HCT116 (cell line): Measurements from ENCODE around the gene VSIG4. TPM values are rescaled to one million over a fixed set of nuclear protein-coding genes. Genes with fewer than 3 reads are reported as not detected.

ENCODE experiments used
- ATAC-seq: fragments of 200-7000 bp; cut with Tn5 transposase; 2 replicates; pipeline ENCODE4 v1.9.1; 2020; ENCODE audit warnings: mild to moderate bottlenecking, moderate library complexity
- BruUV-seq: library from RNA; stranded (reverse); fragments of 400-500 nt; replicated peaks from 2 replicates; lab custom pipeline; 2021; lab: Mats Ljungman, UMichigan
- CTCF ChIA-PET: fragments of 300-600 bp; sonication (Branson Sonifier 250); formaldehyde crosslinking; loops from one replicate; lab custom pipeline; 2021; ENCODE audit warnings: antibody characterized with exemption; lab: Charles Lee
- POLR2A ChIA-PET: fragments of 300-600, 350-600 bp; sonication (Branson Sonifier 250); formaldehyde crosslinking; loops from one replicate; lab custom pipeline; 2021; ENCODE audit warnings: antibody characterized with exemption; lab: Charles Lee
- RAD21 ChIA-PET, 2 experiments: fragments of 300-600 bp; sonication (Branson Sonifier 250); formaldehyde crosslinking; loops; one replicate each; lab custom pipeline; 2023; ENCODE audit warnings: low total read pairs in 2 of 2; ENCODE audit not compliant: uncharacterized antibody in 2 of 2, unreplicated experiment in 2 of 2, low non-redundant PET in 1 of 2; lab: Charles Lee
- DNase-seq: peaks from one replicate; pipeline ENCODE4 v3.0.0-alpha.2; 2010; ENCODE audit warnings: low read depth, low spot score
- H2AFZ ChIP-seq: fragments of 200-600 bp; shearing (Covaris generic), sonication (generic); 2 replicates; pipeline ENCODE4 v1.6.1; 2017; ENCODE audit warnings: low read depth, mixed run types, mixed read lengths, antibody characterized with exemption, low read length; ENCODE audit not compliant: poor library complexity, severe bottlenecking
- H3K27ac ChIP-seq: 2 replicates; pipeline ENCODE4 v1.5.1; 2012; ENCODE audit warnings: low read depth, low read length
- H3K27me3 ChIP-seq: fragments of 200-600 bp; sonication (generic); 2 replicates; pipeline ENCODE4 v1.6.1; 2016; ENCODE audit warnings: mixed run types, low read length, mixed read lengths; ENCODE audit not compliant: insufficient read depth
- H3K36me3 ChIP-seq, 2 experiments: fragments of 200-500 bp in 1 of 2; fragments of 200-600 bp in 1 of 2; sonication (Bioruptor generic) in 1 of 2; sonication (generic) in 1 of 2; 2 replicates each; pipeline versions ENCODE4 v1.5.1 to v1.6.1; 2014 to 2016; ENCODE audit warnings: low read length in 2 of 2, inconsistent platforms in 1 of 2, mixed read lengths in 1 of 2, mixed run types in 1 of 2; ENCODE audit not compliant: insufficient read depth in 2 of 2, control insufficient read depth in 1 of 2
- H3K4me1 ChIP-seq, 2 experiments: fragments of 200-600 bp in 1 of 2; sonication (generic) in 1 of 2; 2 replicates each; pipeline versions ENCODE4 v1.5.1 to v1.6.1; 2012 to 2017; ENCODE audit warnings: low read length in 2 of 2, inconsistent platforms in 1 of 2, mild to moderate bottlenecking in 1 of 2, mixed read lengths in 1 of 2, mixed run types in 1 of 2, moderate library complexity in 1 of 2; ENCODE audit not compliant: insufficient read depth in 2 of 2, control insufficient read depth in 1 of 2
- H3K4me2 ChIP-seq: fragments of 200-600 bp; sonication (generic); 2 replicates; pipeline ENCODE4 v1.6.1; 2017; ENCODE audit warnings: mixed run types, low read length, mixed read lengths
- H3K4me3 ChIP-seq, 2 experiments: fragments of 200-600 bp in 1 of 2; sonication (generic) in 1 of 2; replicated peaks in 1 of 2; 2 replicates each; pipeline ENCODE4 v1.5.1; 2011 to 2016; ENCODE audit warnings: low read length in 2 of 2, control low read depth in 1 of 2, low read depth in 1 of 2, mild to moderate bottlenecking in 1 of 2, mixed read lengths in 1 of 2, mixed run types in 1 of 2
- H3K79me2 ChIP-seq: fragments of 200-600 bp; sonication (generic); 2 replicates; pipeline ENCODE4 v1.6.1; 2017; ENCODE audit warnings: mild to moderate bottlenecking, mixed run types, low read length, moderate library complexity, mixed read lengths; ENCODE audit not compliant: insufficient read depth
- H3K9ac ChIP-seq: fragments of 200-600 bp; sonication (generic); 2 replicates; pipeline ENCODE4 v1.6.1; 2016; ENCODE audit warnings: low read length, mixed read lengths
- H3K9me2 ChIP-seq: fragments of 200-600 bp; sonication (generic), shearing (Covaris generic); 2 replicates; pipeline ENCODE4 v1.6.1; 2017; ENCODE audit warnings: mixed run types, mild to moderate bottlenecking, moderate library complexity; ENCODE audit not compliant: insufficient read depth
- H3K9me3 ChIP-seq, 2 experiments: fragments of 200-500 bp in 1 of 2; fragments of 200-600 bp in 1 of 2; sonication (Bioruptor generic) in 1 of 2; sonication (generic) in 1 of 2; 2 replicates each; pipeline ENCODE4 v1.6.1; 2014 to 2017; ENCODE audit warnings: low read length in 2 of 2, mixed read lengths in 2 of 2, inconsistent platforms in 1 of 2, low read depth in 1 of 2, mild to moderate bottlenecking in 1 of 2, mixed run types in 1 of 2, moderate library complexity in 1 of 2; ENCODE audit not compliant: control insufficient read depth in 1 of 2, insufficient read depth in 1 of 2
- H4K20me1 ChIP-seq: fragments of 200-600 bp; sonication (generic), shearing (Covaris generic); 2 replicates; pipeline ENCODE4 v1.6.1; 2017; ENCODE audit warnings: mixed run types, mild to moderate bottlenecking, moderate library complexity; ENCODE audit not compliant: insufficient read depth
- CBX3 ChIP-seq: IDR thresholded peaks from 2 replicates; pipeline ENCODE4 v1.6.1; 2012; ENCODE audit warnings: low read depth
- EGR1 ChIP-seq: IDR thresholded peaks from 2 replicates; pipeline ENCODE4 v1.6.1; 2012; ENCODE audit warnings: low read depth
- EZH2 ChIP-seq: fragments of 200-600 bp; sonication (generic); IDR thresholded peaks from 2 replicates; pipeline ENCODE4 v1.6.1; 2017; ENCODE audit warnings: antibody characterized with exemption, mixed run types
- FOSL1 ChIP-seq: IDR thresholded peaks from 2 replicates; pipeline ENCODE4 v1.6.1; 2012; ENCODE audit warnings: low read depth
- JUND ChIP-seq: IDR thresholded peaks from 2 replicates; pipeline ENCODE4 v1.6.1; 2012
- POLR2AphosphoS5 ChIP-seq: IDR thresholded peaks from 2 replicates; pipeline ENCODE4 v1.6.1; 2011; ENCODE audit warnings: mild to moderate bottlenecking, low read depth, low read length, moderate library complexity
- RAD21 ChIP-seq: IDR thresholded peaks from 2 replicates; pipeline ENCODE4 v1.6.1; 2012; ENCODE audit warnings: low read depth, mild to moderate bottlenecking
- SIN3A ChIP-seq: IDR thresholded peaks from 2 replicates; pipeline ENCODE4 v1.6.1; 2012; ENCODE audit warnings: low read depth
- SP1 ChIP-seq: IDR thresholded peaks from 2 replicates; pipeline ENCODE4 v1.6.1; 2012; ENCODE audit warnings: low read depth
- SRF ChIP-seq: IDR thresholded peaks from 2 replicates; pipeline ENCODE4 v1.6.1; 2012; ENCODE audit warnings: low read depth
- TCF7L2 ChIP-seq: IDR thresholded peaks from 2 replicates; pipeline ENCODE4 v1.7.0; 2011; ENCODE audit warnings: borderline replicate concordance, inconsistent platforms; ENCODE audit not compliant: insufficient read depth, insufficient read length; ENCODE audit errors: extremely low read depth
- YY1 ChIP-seq: IDR thresholded peaks from 2 replicates; pipeline ENCODE4 v1.6.1; 2011; ENCODE audit warnings: low read length, low read depth, moderate library complexity, mild to moderate bottlenecking; ENCODE audit not compliant: insufficient replicate concordance; ENCODE audit errors: extremely low read depth
- intact Hi-C: fragments of 100-400 bp; cut with micrococcal nuclease; formaldehyde crosslinking; loops from 2 replicates; pipeline ENCODE4 v1.10.0; 2022
- total RNA-seq: library from RNA; stranded (reverse); gene quantifications from one replicate; pipeline ENCODE4 v1.2.1, GENCODE V29; 2021; ENCODE audit not compliant: unreplicated experiment
- TF ChIP-seq, protein P1 (sequence below): IDR thresholded peaks from 2 replicates; pipeline ENCODE4 v1.6.1; 2012
- TF ChIP-seq, protein P2 (sequence below): IDR thresholded peaks from 2 replicates; pipeline ENCODE4 v1.6.1; 2012

The VSIG4 gene
- total RNA-seq, 1 experiment from 2014 or later = 0.59 TPM

DNA sequence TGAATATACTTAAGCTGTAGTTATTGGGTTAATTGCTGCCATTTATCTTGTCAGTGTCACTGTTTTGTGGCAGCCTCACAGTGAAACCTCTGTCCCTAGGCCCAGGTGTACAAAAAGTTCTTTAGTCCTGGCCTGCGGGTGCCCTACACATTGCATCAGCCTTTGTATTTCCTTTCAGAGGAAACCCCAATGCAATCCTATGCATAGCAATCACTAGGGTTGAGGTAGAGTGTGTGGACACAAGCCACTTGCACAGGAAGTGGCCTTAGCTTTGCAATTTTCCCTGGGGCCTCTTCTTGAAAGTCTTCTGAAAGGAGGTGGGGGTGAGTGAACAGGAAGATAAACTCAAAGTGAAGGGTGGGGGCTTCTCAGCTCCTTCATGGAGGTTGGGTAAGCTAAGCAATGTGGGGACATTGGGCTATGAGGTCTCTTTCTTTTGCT is 27.8 kb downstream of the VSIG4 start:
- no peaks in the 10 kb centered on the region for H3K9me3 ChIP-seq
- CTCF ChIA-PET = no interaction called here
- intact Hi-C loops = no loop called here

DNA sequence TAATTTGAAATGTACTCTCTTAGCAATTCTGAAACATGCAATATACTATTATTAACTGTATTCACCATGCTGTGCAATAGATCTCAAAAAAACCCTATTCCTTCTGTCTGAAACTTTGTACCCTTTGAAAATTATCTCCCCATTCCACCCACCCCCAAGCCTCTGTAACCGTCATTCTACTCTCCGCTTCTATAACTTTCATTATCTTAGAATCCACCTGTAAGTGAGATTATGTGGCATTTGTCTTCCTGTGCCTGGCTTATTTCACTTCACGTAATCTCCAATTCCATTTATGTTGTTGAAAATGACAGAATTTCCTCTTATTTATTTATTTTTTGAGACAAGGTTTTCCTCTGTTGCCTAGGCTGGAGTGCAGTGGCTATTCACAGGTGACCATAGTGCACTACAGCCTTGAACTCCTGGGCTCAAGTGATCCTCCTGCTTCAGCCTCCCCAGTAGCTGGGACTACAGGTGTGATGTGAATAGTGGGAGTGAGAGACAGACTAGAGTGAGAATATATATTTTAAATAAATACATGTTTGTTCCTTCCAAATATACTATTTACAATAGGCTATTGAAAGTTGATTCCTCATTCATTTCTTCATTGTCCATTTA is 30.5 kb downstream of the VSIG4 start:
- no peaks in the 10 kb centered on the region for H3K9me3 ChIP-seq
- TF ChIP-seq, protein P1, sequence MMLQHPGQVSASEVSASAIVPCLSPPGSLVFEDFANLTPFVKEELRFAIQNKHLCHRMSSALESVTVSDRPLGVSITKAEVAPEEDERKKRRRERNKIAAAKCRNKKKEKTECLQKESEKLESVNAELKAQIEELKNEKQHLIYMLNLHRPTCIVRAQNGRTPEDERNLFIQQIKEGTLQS = no peak
- no peak for TF ChIP-seq SP1
- no peak for TF ChIP-seq JUND
- no peak for TF ChIP-seq CBX3
- no peak for TF ChIP-seq FOSL1
- no peak for TF ChIP-seq SIN3A
- intact Hi-C loops = no loop called here
- ATAC-seq (no peak), DNase-seq (no peak)
- H3K9ac ChIP-seq = no peak overlapping the region
- no peaks in the 10 kb centered on the region for H3K27me3 ChIP-seq
- no peaks in the 10 kb centered on the region for H3K79me2 ChIP-seq
- H2AFZ ChIP-seq = no peak overlapping the region
- POLR2A ChIA-PET = no interaction called here
- BruUV-seq = no TSS peak
- RAD21 ChIA-PET = no interaction called here
- no peak overlapping the region for H3K27ac ChIP-seq
- H3K4me2 ChIP-seq = no peak overlapping the region
- H3K4me1 ChIP-seq = no peaks in the 10 kb centered on the region
- H4K20me1 ChIP-seq = no peaks in the 10 kb centered on the region
- H3K9me2 ChIP-seq = no peaks in the 10 kb centered on the region
- no peaks in the 10 kb centered on the region for H3K36me3 ChIP-seq
- CTCF ChIA-PET = no interaction called here
- H3K4me3 ChIP-seq = no peak overlapping the region

More for the DNA sequence above, 27.8 kb downstream of the VSIG4 start:
- Histone ChIP-seq H3K9ac (no peak overlapping the region), H2AFZ (no peak overlapping the region), H3K4me1 (peaks cover 0 to under 1% of the 10 kb centered on the region in 2 experiments; a peak in 1 of 4 replicates), H3K79me2 (no peaks in the 10 kb centered on the region), H3K27me3 (no peaks in the 10 kb centered on the region), H3K4me3 (no peak overlapping the region), H3K4me2 (no peak overlapping the region), H3K27ac (no peak overlapping the region)
- no TSS peak for BruUV-seq
- DNase-seq (no peak), ATAC-seq (no peak)
- TF ChIP-seq YY1 = no peak
- no peak for TF ChIP-seq SRF
- TF ChIP-seq, protein P2, sequence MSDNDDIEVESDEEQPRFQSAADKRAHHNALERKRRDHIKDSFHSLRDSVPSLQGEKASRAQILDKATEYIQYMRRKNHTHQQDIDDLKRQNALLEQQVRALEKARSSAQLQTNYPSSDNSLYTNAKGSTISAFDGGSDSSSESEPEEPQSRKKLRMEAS = no peak
- TF ChIP-seq RAD21 = no peak
- no peak for TF ChIP-seq POLR2AphosphoS5
- TF ChIP-seq EGR1 = no peak
- no peak for TF ChIP-seq EZH2
- TF ChIP-seq CBX3 = no peak
- no peak for TF ChIP-seq JUND
- no peak for TF ChIP-seq TCF7L2
- TF ChIP-seq SIN3A = no peak
- TF ChIP-seq, all 23 proteins: peak for 0
- no peaks in the 10 kb centered on the region for H3K36me3 ChIP-seq
- no peaks in the 10 kb centered on the region for H4K20me1 ChIP-seq
- ChIA-PET RAD21 (no interaction called here), POLR2A (no interaction called here)
- no peaks in the 10 kb centered on the region for H3K9me2 ChIP-seq
